ENCODE results near the gene DAZAP1. TPM values are rescaled to one million over a fixed set of nuclear protein-coding genes. Genes with fewer than 3 reads are reported as not detected.

Gene DAZAP1
- total and polyA plus RNA-seq, 7 donors, result 59.9 to 122 (median 90.9) TPM

GRCh38 chr19:1423436-1424191 is 16.2 kb downstream of the DAZAP1 start:
- H3K27ac ChIP-seq, result no peak overlapping the region
- DNase-seq, result no peak
- intact Hi-C loops (cut with DNase I), result no loop called here

GRCh38 chr19:1424192-1424955 is 17.0 kb downstream of the DAZAP1 start:
- Histone ChIP-seq H3K27ac (no peak overlapping the region), H3K36me3 (ENCODE audit: insufficient read depth in 1 of 2, low read depth in 1 of 2) (peaks cover 10 to 91% of the 10 kb centered on the region in 2 donors), H3K4me3 (no peak overlapping the region), H3K4me1 (peaks cover 2% of the 10 kb centered on the region), H3K9me3 (no peaks in the 10 kb centered on the region), H3K27me3 (ENCODE audit: insufficient read depth in 3 of 3, low read length in 2 of 3) (no peaks in the 10 kb centered on the region)
- ATAC-seq (no peak), DNase-seq (no peak)
- intact Hi-C loops (cut with DNase I), result no loop called here
- TF ChIP-seq CTCF (IDR thresholded peaks at IDR 0.05), result no peak
- 86 to 89% (median 89%) methylated on average over 32 to 41 of the region's 42 CpGs for WGBS, 3 donors

More at GRCh38 chr19:1423436-1424191, 16.2 kb downstream of the DAZAP1 start:
- 90 to 95% (median 92%) methylated on average over 39 to 40 of the region's 40 CpGs for WGBS, 3 donors
- no peak overlapping the region for H3K4me3 ChIP-seq
- peaks cover 4 to 91% of the 10 kb centered on the region in 2 donors for H3K36me3 ChIP-seq (ENCODE audit: insufficient read depth in 1 of 2, low read depth in 1 of 2)
- H3K27me3 ChIP-seq (ENCODE audit: insufficient read depth in 3 of 3, low read length in 2 of 3), result no peaks in the 10 kb centered on the region
- no peak for ATAC-seq
- no peak for TF ChIP-seq CTCF (IDR thresholded peaks at IDR 0.05)
- peaks cover 9% of the 10 kb centered on the region for H3K4me1 ChIP-seq
- no peaks in the 10 kb centered on the region for H3K9me3 ChIP-seq

GRCh38 chr19:1425102-1425837 is 17.9 kb downstream of the DAZAP1 start:
- Histone ChIP-seq H3K4me1 (no peaks in the 10 kb centered on the region), H3K27ac (no peak overlapping the region), H3K9me3 (no peaks in the 10 kb centered on the region), H3K4me3 (no peak overlapping the region), H3K36me3 (ENCODE audit: insufficient read depth in 1 of 2, low read depth in 1 of 2) (peaks cover 10 to 98% of the 10 kb centered on the region in 2 donors), H3K27me3 (ENCODE audit: insufficient read depth in 3 of 3, low read length in 2 of 3) (no peaks in the 10 kb centered on the region)
- ATAC-seq, result no peak
- 84 to 87% (median 86%) methylated on average over 33 of the region's 33 CpGs for WGBS, 3 donors
- TF ChIP-seq CTCF (IDR thresholded peaks at IDR 0.05), result no peak
- no peak for DNase-seq
- intact Hi-C loops (cut with DNase I), result no loop called here

GRCh38 chr19:1425902-1426301 is 18.5 kb downstream of the DAZAP1 start:
- H3K36me3 ChIP-seq (ENCODE audit: insufficient read depth in 1 of 2, low read depth in 1 of 2), result peaks cover 10 to 98% of the 10 kb centered on the region in 2 donors
- no peak overlapping the region for H3K4me3 ChIP-seq
- no peaks in the 10 kb centered on the region for H3K4me1 ChIP-seq
- no peaks in the 10 kb centered on the region for H3K9me3 ChIP-seq
- H3K27ac ChIP-seq, result no peak overlapping the region
- intact Hi-C loops (cut with DNase I), result no loop called here
- DNase-seq (no peak), ATAC-seq (no peak)
- WGBS, 3 donors, result 84 to 91% (median 87%) methylated on average over 14 of the region's 14 CpGs
- TF ChIP-seq CTCF (IDR thresholded peaks at IDR 0.05), result no peak
- no peaks in the 10 kb centered on the region for H3K27me3 ChIP-seq (ENCODE audit: insufficient read depth in 3 of 3, low read length in 2 of 3)
